H1 (cell line): ENCODE measurements around the gene MAMSTR. TPM values are rescaled to one million over a fixed set of nuclear protein-coding genes. Genes with fewer than 3 reads are reported as not detected.

ENCODE experiments used
- CTCF ChIA-PET: fragments of 300-600 bp; sonication (Branson Sonifier 250); formaldehyde crosslinking; loops from one replicate; lab custom pipeline; 2021; ENCODE audit not compliant: partially characterized antibody; lab: Charles Lee
- POLR2A ChIA-PET: fragments of 300-600 bp; sonication (Branson Sonifier 250); formaldehyde crosslinking; loops from one replicate; lab custom pipeline; 2021; ENCODE audit warnings: inconsistent platforms; ENCODE audit not compliant: partially characterized antibody; lab: Charles Lee
- DNase-seq, 2 experiments: peaks; one replicate each; pipeline versions ENCODE4 v3.0.0 to v3.0.0-alpha.2; 2010 to 2022; ENCODE audit warnings: low spot score in 2 of 2, low read depth in 1 of 2, mixed read lengths in 1 of 2
- FAIRE-seq: peaks from 2 replicates; lab custom pipeline; 2011; peaks lifted over from hg19 to GRCh38; lab: Jason Lieb, UNC
- H2AFZ ChIP-seq: 2 replicates; pipeline ENCODE4 v1.8.1; 2012; ENCODE audit warnings: low read length, inconsistent platforms
- H2AK5ac ChIP-seq: 2 replicates; pipeline ENCODE4 v1.6.1; 2013; ENCODE audit warnings: low read depth, low read length
- H2BK120ac ChIP-seq: replicated peaks from 2 replicates; pipeline ENCODE3; 2013; ENCODE audit warnings: low read depth, low read length, inconsistent platforms
- H2BK12ac ChIP-seq: 2 replicates; pipeline ENCODE4 v1.6.1; 2013; ENCODE audit warnings: low read depth, low read length
- H2BK15ac ChIP-seq: 2 replicates; pipeline ENCODE4 v1.6.1; 2013; ENCODE audit warnings: low read length
- H2BK20ac ChIP-seq: 2 replicates; pipeline ENCODE4 v1.6.1; 2013; ENCODE audit warnings: low read length
- H2BK5ac ChIP-seq: 2 replicates; pipeline ENCODE4 v1.6.1; 2013; ENCODE audit warnings: low read depth, low read length
- H3K14ac ChIP-seq: 2 replicates; pipeline ENCODE4 v1.6.1; 2013; ENCODE audit warnings: inconsistent platforms; ENCODE audit not compliant: insufficient read length
- H3K18ac ChIP-seq: 2 replicates; pipeline ENCODE4 v1.6.1; 2013; ENCODE audit warnings: low read length; ENCODE audit errors: extremely low read depth
- H3K23ac ChIP-seq: 2 replicates; pipeline ENCODE4 v1.6.1; 2013; ENCODE audit warnings: inconsistent platforms; ENCODE audit not compliant: insufficient read length
- H3K23me2 ChIP-seq: 2 replicates; pipeline ENCODE4 v1.6.1; 2013; ENCODE audit warnings: low read depth, low read length
- H3K27ac ChIP-seq: 2 replicates; pipeline ENCODE4 v1.6.1; 2011; ENCODE audit warnings: low read depth, low read length, inconsistent platforms
- H3K27me3 ChIP-seq, 4 experiments: replicated peaks in 1 of 4; 1 replicate in 1 of 4; 2 replicates in 3 of 4; pipeline versions ENCODE4 v1.6.1 to v1.8.1; 2011 to 2013; ENCODE audit warnings: low read length in 3 of 4, mild to moderate bottlenecking in 3 of 4, inconsistent platforms in 2 of 4, mixed read lengths in 2 of 4, moderate library complexity in 1 of 4; ENCODE audit not compliant: control insufficient read depth in 3 of 4, insufficient read depth in 3 of 4; ENCODE audit errors: extremely low read depth in 1 of 4
- H3K36me3 ChIP-seq, 4 experiments: 2 replicates each; pipeline versions ENCODE4 v1.6.1 to v1.8.1; 2011 to 2013; ENCODE audit warnings: mild to moderate bottlenecking in 4 of 4, low read length in 3 of 4, moderate library complexity in 2 of 4, control low read depth in 1 of 4, inconsistent platforms in 1 of 4; ENCODE audit not compliant: insufficient read depth in 4 of 4, control insufficient read depth in 2 of 4
- H3K4ac ChIP-seq: replicated peaks from 2 replicates; pipeline ENCODE3; 2013; ENCODE audit warnings: low read length, low read depth, mixed read lengths, inconsistent platforms; ENCODE audit not compliant: insufficient read length
- H3K4me1 ChIP-seq, 4 experiments: replicated peaks in 1 of 4; 1 replicate in 1 of 4; 2 replicates in 3 of 4; pipeline versions ENCODE4 v1.6.1 to v1.8.1; 2011 to 2013; ENCODE audit warnings: low read length in 3 of 4, inconsistent platforms in 2 of 4, mixed read lengths in 1 of 4; ENCODE audit not compliant: insufficient read depth in 4 of 4, control insufficient read depth in 3 of 4
- H3K4me2 ChIP-seq, 2 experiments: 2 replicates each; pipeline versions ENCODE4 v1.6.1 to v1.8.1; 2011 to 2013; ENCODE audit warnings: low read depth in 2 of 2, low read length in 2 of 2, control low read depth in 1 of 2, inconsistent platforms in 1 of 2, mild to moderate bottlenecking in 1 of 2; ENCODE audit not compliant: insufficient read depth in 1 of 2
- H3K4me3 ChIP-seq, 4 experiments: fragments of 200-600, 300-600 bp in 1 of 4; sonication (generic), shearing (Covaris generic), sonication (Bioruptor Twin) in 1 of 4; 2 replicates each; pipeline versions ENCODE4 v1.5.1 to v1.8.1; 2011 to 2016; ENCODE audit warnings: low read length in 4 of 4, low read depth in 3 of 4, control low read depth in 2 of 4, inconsistent platforms in 2 of 4, mild to moderate bottlenecking in 2 of 4, mixed read lengths in 1 of 4, moderate library complexity in 1 of 4; ENCODE audit not compliant: insufficient read depth in 2 of 4; ENCODE audit errors: extremely low read depth in 1 of 4
- H3K56ac ChIP-seq: replicated peaks from 2 replicates; pipeline ENCODE3; 2013; ENCODE audit warnings: low read depth, mild to moderate bottlenecking, mixed read lengths, low read length, inconsistent platforms; ENCODE audit not compliant: insufficient read length
- H3K79me1 ChIP-seq: 2 replicates; pipeline ENCODE4 v1.6.1; 2013; ENCODE audit warnings: low read depth, low read length, control low read depth
- H3K79me2 ChIP-seq, 2 experiments: 2 replicates each; pipeline versions ENCODE4 v1.6.1 to v1.8.1; 2012 to 2013; ENCODE audit warnings: low read length in 2 of 2, mild to moderate bottlenecking in 2 of 2, inconsistent platforms in 1 of 2; ENCODE audit not compliant: insufficient read depth in 2 of 2, control insufficient read depth in 1 of 2
- H3K9ac ChIP-seq, 4 experiments: replicated peaks in 1 of 4; 1 replicate in 1 of 4; 2 replicates in 3 of 4; pipeline versions ENCODE4 v1.6.1 to v1.8.1; 2011 to 2013; ENCODE audit warnings: low read depth in 3 of 4, low read length in 3 of 4, control low read depth in 2 of 4, mild to moderate bottlenecking in 2 of 4, moderate library complexity in 2 of 4, inconsistent platforms in 1 of 4; ENCODE audit errors: extremely low read depth in 1 of 4
- H3K9me3 ChIP-seq, 2 experiments: 2 replicates each; pipeline versions ENCODE4 v1.6.1 to v1.8.1; 2012 to 2013; ENCODE audit warnings: mild to moderate bottlenecking in 2 of 2, moderate library complexity in 2 of 2, control low read depth in 1 of 2, inconsistent platforms in 1 of 2, low read depth in 1 of 2, low read length in 1 of 2, mixed read lengths in 1 of 2; ENCODE audit not compliant: insufficient read depth in 2 of 2
- H4K20me1 ChIP-seq, 2 experiments: replicated peaks in 1 of 2; 2 replicates each; pipeline versions ENCODE3 to v1.8.1; 2011 to 2013; ENCODE audit warnings: inconsistent platforms in 2 of 2, low read length in 2 of 2, mild to moderate bottlenecking in 1 of 2; ENCODE audit not compliant: insufficient read depth in 2 of 2, control insufficient read depth in 1 of 2
- H4K5ac ChIP-seq: 2 replicates; pipeline ENCODE4 v1.6.1; 2013; ENCODE audit warnings: low read length, low read depth, mixed read lengths, inconsistent platforms; ENCODE audit not compliant: insufficient read length
- H4K8ac ChIP-seq: 2 replicates; pipeline ENCODE4 v1.8.0; 2013; ENCODE audit warnings: mild to moderate bottlenecking, moderate library complexity, low read length, inconsistent platforms; ENCODE audit not compliant: insufficient read depth; ENCODE audit errors: extremely low read depth
- H4K91ac ChIP-seq: replicated peaks from 2 replicates; pipeline ENCODE3; 2013; ENCODE audit warnings: low read length, mixed read lengths, inconsistent platforms; ENCODE audit not compliant: insufficient read length
- KDM5A ChIP-seq: fragments of 200-600 bp; IDR thresholded peaks from 2 replicates; pipeline ENCODE4 v1.7.1; 2012; ENCODE audit warnings: mild to moderate bottlenecking, low read length, inconsistent platforms, mixed read lengths
- TCF12 ChIP-seq: IDR thresholded peaks from 2 replicates; pipeline ENCODE4 v1.6.1; 2011; ENCODE audit warnings: low read depth, mild to moderate bottlenecking, low read length
- WGBS, 2 experiments: shearing (Covaris generic) in 1 of 2; methylation state at CpG; one replicate each; pipeline versions ENCODE4 v1.1.6 to v1.1.7; 2013 to 2015; ENCODE audit warnings: low lambda C conversion rate in 2 of 2, mixed read lengths in 2 of 2, inconsistent platforms in 1 of 2, low coverage in 1 of 2, missing lambda C conversion rate in 1 of 2; ENCODE audit not compliant: insufficient replicate concordance in 2 of 2, insufficient coverage in 1 of 2, insufficient read length in 1 of 2; ENCODE audit errors: extremely low coverage in 1 of 2, missing lambda C conversion rate in 1 of 2; 5-methylcytosine and 5-hydroxymethylcytosine counted together
- polyA plus RNA-seq, 7 experiments: library from polyadenylated mRNA; depleted of rRNA in 3 of 7; stranded (reverse) in 5 of 7; unstranded in 2 of 7; fragments of >200 nt in 5 of 7; fragments of 200-250 nt in 2 of 7; gene quantifications; 1 replicate in 5 of 7; 2 replicates in 1 of 7; 4 replicates in 1 of 7; pipeline versions ENCODE4 v1.2.1 to v1.2.3, GENCODE V29; 2011 to 2013; ENCODE audit warnings: missing spikeins in 2 of 7, mixed read lengths in 2 of 7
- total RNA-seq: library from RNA; stranded (reverse); fragmentation: NEBNext Ultra II Directional; extraction: Animal tissue kit (Norgen Biotek cat#: 25700); gene quantifications from 2 replicates; pipeline ENCODE4 v1.2.1, GENCODE V29; 2021

MAMSTR gene
- total and polyA plus RNA-seq, 2 of the 8 experiments (the other 6 are each of a cell fraction or from before 2014, with no cell fraction given) = 2.0 to 2.3 TPM

DNA sequence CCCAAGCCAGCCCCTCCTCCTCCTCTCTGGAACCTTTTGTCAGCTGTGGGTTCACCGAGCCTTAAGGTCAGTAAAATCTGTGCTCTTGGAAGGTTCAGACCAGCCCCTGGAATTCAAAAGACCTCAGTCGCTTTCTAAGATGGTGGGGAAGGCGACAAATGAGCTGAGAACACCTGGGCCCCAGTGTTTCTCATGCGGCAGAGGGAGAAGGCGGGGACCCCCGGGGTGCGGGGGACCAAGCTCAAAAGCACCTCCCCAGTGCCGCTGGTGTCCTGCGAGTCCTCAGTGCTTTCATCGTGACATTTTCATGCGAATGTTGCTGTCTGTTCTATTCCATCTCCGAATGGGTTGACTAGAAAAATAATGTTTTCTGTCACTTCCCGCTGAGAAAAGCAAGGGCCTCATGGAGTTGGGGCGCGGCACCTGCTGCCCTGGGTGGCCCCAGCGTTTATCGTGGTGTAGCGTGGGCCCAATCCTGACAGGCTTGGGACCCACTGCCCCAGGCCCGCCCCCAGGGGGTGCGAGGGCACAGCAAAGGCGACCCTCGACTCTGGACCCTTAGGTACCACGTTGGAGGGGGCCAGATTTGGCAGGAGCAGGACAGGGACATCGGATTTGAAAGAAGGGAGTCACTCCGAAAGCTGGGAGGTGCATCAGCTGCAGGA, 46.0 kb downstream of the MAMSTR start:
- Histone ChIP-seq H4K91ac (peak overlapping the region; percentile 91), H3K36me3 (no peaks in the 10 kb centered on the region), H3K79me2 (no peaks in the 10 kb centered on the region; a peak in 1 of 4 replicates), H3K27me3 (peaks cover 0 to 5% (median 3%) of the 10 kb centered on the region in 4 experiments; a peak in 2 of 7 replicates), H3K4me3 (peak overlapping the region in 1 of 4 experiments; percentile 15; a peak in 1 of 8 replicates), H3K4me2 (peak overlapping the region; percentile 18 to 38; a peak in 2 of 4 replicates), H3K18ac (peak overlapping the region; percentile 71), H3K23ac (no peak overlapping the region), H2BK5ac (peak overlapping the region; percentile 91; the same call in 1 of the 2 replicates), H3K14ac (no peak overlapping the region), H2BK12ac (peak overlapping the region; percentile 95; the same call in 1 of the 2 replicates), H3K4ac (peak overlapping the region; percentile 39), H2BK15ac (peak overlapping the region; percentile 81; the same call in 1 of the 2 replicates), H3K9me3 (peaks cover 0 to 3% of the 10 kb centered on the region in 2 experiments; a peak in 1 of 4 replicates), H3K56ac (no peak overlapping the region), H4K5ac (no peak overlapping the region), H3K23me2 (peaks cover 24% of the 10 kb centered on the region; the same call in 1 of the 2 replicates), H2AFZ (peak overlapping the region; percentile 73; the same call in 1 of the 2 replicates), H4K8ac (peak overlapping the region; percentile 90), H3K79me1 (no peaks in the 10 kb centered on the region), H4K20me1 (peaks cover 0 to 4% of the 10 kb centered on the region in 2 experiments), H3K4me1 (peaks cover 2 to 23% (median 19%) of the 10 kb centered on the region in 4 experiments), H3K27ac (no peak overlapping the region), H3K9ac (no peak overlapping the region), H2BK20ac (peak overlapping the region; percentile 93; the same call in 1 of the 2 replicates), H2BK120ac (no peak overlapping the region), H2AK5ac (no peak overlapping the region)
- CTCF ChIA-PET = interaction anchor here (0.7 to 5.8 kb wide), 16 partner anchors 9 to 155 kb away, joined by 3 to 59 read pairs (median 12); partner anchors contain the start of genes CA11 and FUT2
- WGBS, 2 experiments = 66% methylated on average over 24 of the region's 25 CpGs; no CpG with 5 or more reads in 1 of the 2 experiments
- TF ChIP-seq KDM5A (no peak), TCF12 (no peak)
- POLR2A ChIA-PET = interaction anchor here (0.6 to 2.0 kb wide), 12 partner anchors 9 to 240 kb away, joined by 3 to 16 read pairs (median 4); partner anchors contain the start of genes CA11, FGF21 and FUT2
- no peak for DNase-seq
- FAIRE-seq = no peak
